ENCODE data around the gene KCNK2. TPM values are rescaled to one million over a fixed set of nuclear protein-coding genes. Genes with fewer than 3 reads are reported as not detected.

The KCNK2 gene
- total RNA-seq, 6 experiments from 2014 or later: 50.1 to 93.1 (median 85.0) TPM

DNA sequence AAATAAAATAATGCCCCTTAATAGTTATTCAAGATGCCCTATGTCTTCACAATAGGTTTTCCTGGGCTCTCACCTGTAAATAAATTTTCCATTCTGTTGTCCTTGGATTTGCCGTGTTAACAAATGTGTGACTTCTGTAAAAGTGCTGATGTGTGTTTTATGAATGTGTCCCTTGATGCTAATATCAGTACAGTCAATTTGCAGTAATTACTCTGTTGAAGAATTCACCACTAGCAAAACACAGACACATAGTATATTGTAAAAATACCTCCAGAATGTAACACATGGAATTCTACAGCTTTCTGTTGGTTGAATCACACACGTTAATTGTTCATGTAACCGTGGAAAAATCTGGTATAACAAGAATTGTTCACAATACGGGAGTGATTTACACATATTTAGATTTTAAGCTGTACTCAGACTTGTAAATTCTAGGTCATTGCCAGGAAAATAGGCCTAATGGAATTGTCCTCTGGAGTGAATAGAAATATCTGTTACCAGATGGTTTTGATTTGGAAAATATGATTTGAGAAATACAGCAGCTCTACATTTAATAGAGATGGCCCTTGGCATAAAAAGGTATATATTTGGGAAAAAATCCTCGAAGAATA is 36.7 kb upstream of the KCNK2 start:
- no peak for DNase-seq
- Mint-ChIP-seq H3K27ac (no peak overlapping the region), H3K27me3 (ENCODE audit: insufficient read depth) (no peaks in the 10 kb centered on the region), H3K36me3 (ENCODE audit: low read depth) (peaks cover 57% of the 10 kb centered on the region), H3K9me3 (peaks cover 14% of the 10 kb centered on the region), H3K4me3 (peak overlapping the region; percentile 3; the same call in 1 of the 2 replicates), H3K4me1 (ENCODE audit: low read depth) (peaks cover 60% of the 10 kb centered on the region)
- TF ChIP-seq, protein P1, sequence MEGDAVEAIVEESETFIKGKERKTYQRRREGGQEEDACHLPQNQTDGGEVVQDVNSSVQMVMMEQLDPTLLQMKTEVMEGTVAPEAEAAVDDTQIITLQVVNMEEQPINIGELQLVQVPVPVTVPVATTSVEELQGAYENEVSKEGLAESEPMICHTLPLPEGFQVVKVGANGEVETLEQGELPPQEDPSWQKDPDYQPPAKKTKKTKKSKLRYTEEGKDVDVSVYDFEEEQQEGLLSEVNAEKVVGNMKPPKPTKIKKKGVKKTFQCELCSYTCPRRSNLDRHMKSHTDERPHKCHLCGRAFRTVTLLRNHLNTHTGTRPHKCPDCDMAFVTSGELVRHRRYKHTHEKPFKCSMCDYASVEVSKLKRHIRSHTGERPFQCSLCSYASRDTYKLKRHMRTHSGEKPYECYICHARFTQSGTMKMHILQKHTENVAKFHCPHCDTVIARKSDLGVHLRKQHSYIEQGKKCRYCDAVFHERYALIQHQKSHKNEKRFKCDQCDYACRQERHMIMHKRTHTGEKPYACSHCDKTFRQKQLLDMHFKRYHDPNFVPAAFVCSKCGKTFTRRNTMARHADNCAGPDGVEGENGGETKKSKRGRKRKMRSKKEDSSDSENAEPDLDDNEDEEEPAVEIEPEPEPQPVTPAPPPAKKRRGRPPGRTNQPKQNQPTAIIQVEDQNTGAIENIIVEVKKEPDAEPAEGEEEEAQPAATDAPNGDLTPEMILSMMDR (IDR thresholded peaks at IDR 0.05): no peak

DNA sequence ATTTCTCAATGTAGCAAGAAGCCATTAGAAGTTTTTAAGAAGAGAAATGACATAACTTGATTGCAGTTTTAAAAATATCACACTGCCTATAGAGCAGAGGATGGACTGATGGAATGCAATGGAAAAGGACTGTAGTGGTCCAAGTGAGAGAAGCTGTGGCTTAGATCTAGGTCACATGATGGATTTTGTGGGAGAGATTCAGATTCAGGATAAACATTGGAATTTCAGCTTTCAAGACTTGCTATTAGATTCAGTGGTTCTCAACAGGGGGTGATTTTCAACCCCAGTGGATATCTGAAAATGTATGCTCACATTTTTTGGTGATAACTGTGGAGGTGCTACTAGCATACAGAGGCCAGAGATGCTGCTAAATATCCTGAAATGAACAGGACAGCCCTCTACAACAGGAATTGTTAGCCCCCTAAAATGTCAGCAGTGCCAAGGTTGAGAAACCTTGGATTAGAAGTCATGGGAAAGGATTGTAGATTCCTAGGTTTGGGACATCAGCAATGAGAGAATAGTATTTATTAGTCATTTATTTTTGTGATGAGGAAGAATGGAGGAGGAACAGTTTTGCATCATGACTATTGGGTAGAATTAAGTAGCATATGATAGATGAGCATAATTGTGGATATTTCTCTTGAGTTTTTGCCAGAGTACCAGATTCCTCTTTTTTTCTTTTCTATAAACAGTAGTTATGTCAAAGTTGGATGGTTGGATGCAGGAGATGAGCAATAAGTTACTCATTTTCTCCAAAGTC is 30.1 kb upstream of the KCNK2 start:
- Mint-ChIP-seq H3K36me3 (ENCODE audit: low read depth) (peaks cover 43% of the 10 kb centered on the region), H3K4me3 (peak overlapping the region; percentile 4), H3K27ac (peak overlapping the region; percentile 40), H3K27me3 (ENCODE audit: insufficient read depth) (no peaks in the 10 kb centered on the region), H3K9me3 (no peaks in the 10 kb centered on the region), H3K4me1 (ENCODE audit: low read depth) (peaks cover 75% of the 10 kb centered on the region)
- TF ChIP-seq, protein P1 (IDR thresholded peaks at IDR 0.05): no peak
- DNase-seq: peak; percentile 63

DNA sequence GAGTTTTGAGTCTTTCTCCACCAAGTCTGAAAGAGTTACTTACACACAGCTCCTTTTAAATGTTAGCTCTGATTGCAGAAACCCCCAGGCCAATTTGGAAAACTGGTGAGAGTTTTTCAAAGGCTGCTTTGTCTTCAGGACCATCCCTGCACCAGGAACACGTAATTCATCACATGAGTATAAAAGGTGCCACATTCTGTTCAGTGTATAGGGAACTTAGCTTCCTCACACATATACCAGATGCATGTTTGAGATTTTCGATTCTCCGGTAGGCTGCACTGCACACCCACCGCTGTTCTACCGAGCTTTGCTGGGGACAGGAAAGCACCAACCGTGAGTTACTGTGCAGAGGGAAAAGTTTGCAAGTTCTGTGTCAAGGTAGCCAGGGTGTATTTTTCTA is 28.3 kb upstream of the KCNK2 start:
- TF ChIP-seq, protein P1 (IDR thresholded peaks at IDR 0.05): no peak
- Mint-ChIP-seq H3K4me1 (ENCODE audit: low read depth) (peaks cover 82% of the 10 kb centered on the region), H3K27ac (no peak overlapping the region; the same call in 1 of the 2 replicates), H3K36me3 (ENCODE audit: low read depth) (peaks cover 39% of the 10 kb centered on the region), H3K4me3 (peak overlapping the region; percentile 48; the same call in 1 of the 2 replicates), H3K27me3 (ENCODE audit: insufficient read depth) (no peaks in the 10 kb centered on the region; the same call in 1 of the 2 replicates), H3K9me3 (no peaks in the 10 kb centered on the region)
- DNase-seq: no peak

DNA sequence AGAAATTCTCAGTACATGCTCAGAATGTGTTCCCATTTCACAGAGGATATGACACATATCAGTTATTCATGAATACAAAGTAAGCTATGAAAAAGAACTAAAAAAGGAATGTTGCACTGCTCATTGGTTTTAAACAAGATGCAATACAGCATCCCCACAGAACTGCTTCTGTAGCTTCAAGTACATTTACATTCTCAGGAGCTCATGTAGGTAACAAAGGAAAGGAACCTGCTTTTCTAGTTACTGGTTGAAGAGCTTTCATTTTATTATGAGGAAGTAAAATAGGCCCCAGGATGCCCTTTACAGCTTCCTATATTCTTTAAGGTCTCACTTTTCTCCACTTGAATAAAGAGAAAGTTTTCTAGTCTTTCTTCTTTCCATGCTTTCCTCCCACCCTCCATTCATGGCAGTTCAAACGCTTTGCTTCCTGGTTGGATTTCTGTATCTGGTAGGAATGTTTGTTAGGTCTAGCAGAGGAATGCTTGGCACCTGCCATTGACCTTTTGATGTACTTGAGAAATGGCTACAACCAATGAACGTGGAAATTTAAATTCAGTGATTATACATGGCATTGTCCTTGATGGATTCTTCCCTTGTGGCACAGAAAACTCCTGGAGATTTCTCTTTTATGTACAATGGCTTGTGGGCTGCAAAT is 27.1 kb upstream of the KCNK2 start:
- peaks cover 39% of the 10 kb centered on the region for H3K36me3 Mint-ChIP-seq (ENCODE audit: low read depth)
- peaks cover 84% of the 10 kb centered on the region for H3K4me1 Mint-ChIP-seq (ENCODE audit: low read depth)
- TF ChIP-seq, protein P1 (IDR thresholded peaks at IDR 0.05): no peak
- no peak for DNase-seq
- H3K27ac Mint-ChIP-seq: peak overlapping the region; percentile 28; the same call in 1 of the 2 replicates
- H3K9me3 Mint-ChIP-seq: no peaks in the 10 kb centered on the region
- H3K27me3 Mint-ChIP-seq (ENCODE audit: insufficient read depth): no peaks in the 10 kb centered on the region; the same call in 1 of the 2 replicates
- peak overlapping the region; percentile 46; the same call in 1 of the 2 replicates for H3K4me3 Mint-ChIP-seq

DNA sequence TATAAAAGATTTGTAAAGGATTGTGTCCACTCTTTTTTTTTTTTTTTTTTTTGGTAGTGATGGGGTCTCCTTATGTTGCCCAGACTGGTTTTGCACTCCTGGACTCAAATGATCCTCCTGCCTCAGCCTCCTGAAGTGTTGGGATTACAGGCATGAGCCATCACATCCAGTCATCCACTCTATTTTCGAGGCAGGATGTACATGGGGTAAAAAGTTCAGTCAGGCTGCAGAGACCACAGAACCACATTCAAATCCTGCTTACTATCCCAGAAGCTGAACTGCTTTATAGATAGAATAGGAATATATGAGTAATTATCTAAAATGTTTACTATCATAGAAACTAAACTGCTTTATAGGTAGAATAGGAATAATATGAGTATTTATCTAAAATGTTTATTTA is 26.0 kb upstream of the KCNK2 start:
- Mint-ChIP-seq H3K9me3 (no peaks in the 10 kb centered on the region), H3K27me3 (ENCODE audit: insufficient read depth) (no peaks in the 10 kb centered on the region; the same call in 1 of the 2 replicates), H3K4me3 (no peak overlapping the region), H3K4me1 (ENCODE audit: low read depth) (peaks cover 73% of the 10 kb centered on the region), H3K36me3 (ENCODE audit: low read depth) (peaks cover 34% of the 10 kb centered on the region), H3K27ac (no peak overlapping the region)
- TF ChIP-seq, protein P1 (IDR thresholded peaks at IDR 0.05): no peak
- peak; percentile 36 for DNase-seq

Data from HFFc6 (cell line).